IMR-90 (cell line): ENCODE results near the gene ZNF593. TPM values are rescaled to one million over a fixed set of nuclear protein-coding genes. Genes with fewer than 3 reads are reported as not detected.

ENCODE experiments used
- ATAC-seq: fragments of 200-7000 bp; cut with Tn5 transposase; 2 replicates; pipeline ENCODE4 v1.9.1; 2020; ENCODE audit warnings: low read depth, mild to moderate bottlenecking, moderate library complexity
- BruUV-seq: library from RNA; stranded (reverse); fragments of 400-500 nt; replicated peaks from 2 replicates; lab custom pipeline; 2021; lab: Mats Ljungman, UMichigan
- CTCF ChIA-PET: fragments of 300-600 bp; formaldehyde crosslinking; extraction: SDS; loops from one replicate; lab custom pipeline; 2021; ENCODE audit warnings: antibody characterized with exemption; lab: Yijun Ruan, JAX
- POLR2A ChIA-PET: fragments of 300-600 bp; sonication (Branson Sonifier 250); formaldehyde crosslinking; loops from one replicate; lab custom pipeline; 2022; ENCODE audit warnings: antibody characterized with exemption; ENCODE audit not compliant: unreplicated experiment; lab: Charles Lee
- DNase-seq: peaks from one replicate; pipeline ENCODE4 v3.0.0; 2013
- H2AFZ ChIP-seq: replicated peaks from 2 replicates; pipeline ENCODE3; 2013; ENCODE audit warnings: low read length, mild to moderate bottlenecking; ENCODE audit not compliant: poor library complexity
- H2AK5ac ChIP-seq: 2 replicates; pipeline ENCODE4 v1.6.1; 2013; ENCODE audit warnings: low read depth, low read length, inconsistent platforms
- H2AK9ac ChIP-seq: replicated peaks from 2 replicates; pipeline ENCODE3; 2013; ENCODE audit warnings: mild to moderate bottlenecking, low read depth, low read length, moderate library complexity; ENCODE audit not compliant: poor library complexity
- H2BK120ac ChIP-seq: 2 replicates; pipeline ENCODE4 v1.6.1; 2013; ENCODE audit warnings: low read depth, low read length, inconsistent platforms
- H2BK15ac ChIP-seq: 3 replicates; pipeline ENCODE4 v1.6.1; 2013; ENCODE audit warnings: low read depth, low read length, inconsistent platforms
- H2BK20ac ChIP-seq: 2 replicates; pipeline ENCODE4 v1.6.1; 2013; ENCODE audit warnings: low read depth, mild to moderate bottlenecking, inconsistent platforms, low read length, moderate library complexity
- H2BK5ac ChIP-seq: 2 replicates; pipeline ENCODE4 v1.6.1; 2013; ENCODE audit warnings: mild to moderate bottlenecking, low read depth, low read length, inconsistent platforms; ENCODE audit not compliant: poor library complexity, severe bottlenecking
- H3K14ac ChIP-seq: replicated peaks from 2 replicates; pipeline ENCODE4 v1.6.1; 2013; ENCODE audit warnings: low read depth, low read length, inconsistent platforms
- H3K18ac ChIP-seq: 2 replicates; pipeline ENCODE4 v1.6.1; 2013; ENCODE audit warnings: low read depth, low read length, control low read depth
- H3K23ac ChIP-seq: 2 replicates; pipeline ENCODE4 v1.6.1; 2013; ENCODE audit warnings: low read depth, low read length, inconsistent platforms
- H3K27ac ChIP-seq: 2 replicates; pipeline ENCODE4 v1.5.1; 2013; ENCODE audit warnings: mild to moderate bottlenecking, control low read depth, low read length; ENCODE audit not compliant: insufficient read depth
- H3K27me3 ChIP-seq: 2 replicates; pipeline ENCODE4 v1.6.1; 2013; ENCODE audit warnings: low read length; ENCODE audit not compliant: control insufficient read depth, insufficient read depth
- H3K36me3 ChIP-seq: 2 replicates; pipeline ENCODE4 v1.6.1; 2013; ENCODE audit warnings: low read length, mixed read lengths; ENCODE audit not compliant: control insufficient read depth, insufficient read depth
- H3K4ac ChIP-seq: 2 replicates; pipeline ENCODE4 v1.6.1; 2013; ENCODE audit warnings: low read depth, low read length, inconsistent platforms
- H3K4me1 ChIP-seq: 2 replicates; pipeline ENCODE4 v1.6.1; 2013; ENCODE audit warnings: low read length, mixed read lengths; ENCODE audit not compliant: control insufficient read depth, insufficient read depth
- H3K4me2 ChIP-seq: 2 replicates; pipeline ENCODE4 v1.6.1; 2013; ENCODE audit warnings: low read depth, mild to moderate bottlenecking, control low read depth, low read length, moderate library complexity
- H3K4me3 ChIP-seq: 2 replicates; pipeline ENCODE4 v1.5.1; 2013; ENCODE audit warnings: low read depth, mild to moderate bottlenecking, control low read depth, low read length, moderate library complexity; ENCODE audit not compliant: insufficient read depth
- H3K56ac ChIP-seq: 2 replicates; pipeline ENCODE4 v1.6.1; 2013; ENCODE audit warnings: low read length, inconsistent platforms; ENCODE audit not compliant: insufficient read depth; ENCODE audit errors: extremely low read depth
- H3K79me1 ChIP-seq, 2 experiments: 2 replicates each; pipeline ENCODE4 v1.6.1; 2013; ENCODE audit warnings: low read length in 2 of 2, inconsistent platforms in 1 of 2, low read depth in 1 of 2
- H3K9ac ChIP-seq: 2 replicates; pipeline ENCODE4 v1.6.1; 2013; ENCODE audit warnings: low read depth, low read length, control low read depth
- H3K9me1 ChIP-seq: 2 replicates; pipeline ENCODE4 v1.6.1; 2013; ENCODE audit warnings: low read length, inconsistent platforms; ENCODE audit not compliant: insufficient read depth
- H3K9me3 ChIP-seq: 2 replicates; pipeline ENCODE4 v1.6.1; 2013; ENCODE audit warnings: low read length; ENCODE audit not compliant: control insufficient read depth, insufficient read depth
- H4K20me1 ChIP-seq: 2 replicates; pipeline ENCODE4 v1.6.1; 2013; ENCODE audit warnings: low read length, inconsistent platforms; ENCODE audit not compliant: insufficient read depth
- H4K5ac ChIP-seq: 2 replicates; pipeline ENCODE4 v1.6.1; 2013; ENCODE audit warnings: mild to moderate bottlenecking, low read depth, low read length, control low read depth
- H4K8ac ChIP-seq, 2 experiments: 2 replicates each; pipeline ENCODE4 v1.6.1; 2013; ENCODE audit warnings: low read depth in 2 of 2, low read length in 2 of 2, control low read depth in 1 of 2, inconsistent platforms in 1 of 2
- H4K91ac ChIP-seq: 2 replicates; pipeline ENCODE4 v1.6.1; 2013; ENCODE audit warnings: low read depth, low read length, inconsistent platforms; ENCODE audit not compliant: insufficient read depth
- POLR2A ChIP-seq: IDR thresholded peaks from 2 replicates; pipeline ENCODE4 v1.6.1; 2012; ENCODE audit warnings: mild to moderate bottlenecking, low read depth, low read length
- SMC3 ChIP-seq: fragments of 150-350 bp; IDR thresholded peaks from 2 replicates; pipeline ENCODE4 v1.6.1; 2016; ENCODE audit warnings: low read depth, mild to moderate bottlenecking, antibody characterized with exemption, low read length, moderate library complexity
- USF2 ChIP-seq: fragments of 150-350 bp; IDR thresholded peaks from 2 replicates; pipeline ENCODE4 v1.6.1; 2017; ENCODE audit warnings: mild to moderate bottlenecking, antibody characterized with exemption, low read length, low read depth
- WGBS, 2 experiments: methylation state at CpG; one replicate each; pipeline versions ENCODE4 v1.1.5 to v1.1.7; 2013; ENCODE audit warnings: missing lambda C conversion rate in 2 of 2; ENCODE audit not compliant: insufficient read length in 1 of 2; ENCODE audit errors: extremely low coverage in 2 of 2; 5-methylcytosine and 5-hydroxymethylcytosine counted together
- dilution Hi-C: fragments of 300-500 bp; cut with HindIII; formaldehyde crosslinking; loops from one replicate; pipeline ENCODE4 v1.14.3; 2018; ENCODE audit warnings: low sequenced_read_pairs; ENCODE audit not compliant: unreplicated experiment
- in situ Hi-C: fragments of 300-500 bp; cut with MboI; formaldehyde crosslinking; loops from 3 replicates; pipeline ENCODE4 v1.14.3; 2019; ENCODE audit warnings: low sequenced_read_pairs, inconsistent platforms, mixed read lengths
- intact Hi-C: fragments of 100-400 bp; cut with micrococcal nuclease; formaldehyde crosslinking; loops from 2 replicates; pipeline ENCODE4 v1.10.0; 2022
- polyA plus RNA-seq, 3 experiments: library from polyadenylated mRNA; depleted of rRNA; stranded (reverse); fragments of >200 nt; gene quantifications; 2 replicates each; pipeline ENCODE4 v1.2.3, GENCODE V29; 2012; ENCODE audit warnings: low replicate concordance in 1 of 3
- total RNA-seq: library from RNA; depleted of rRNA; stranded (reverse); fragments of >200 nt; gene quantifications from 2 replicates; pipeline ENCODE4 v1.2.3, GENCODE V29; 2012

ZNF593 gene
- total and polyA plus RNA-seq, 2 of the 4 experiments (the other 2 are of a cell fraction), result 22.2 to 57.7 TPM

- DNase-seq (no peak), ATAC-seq (no peak)
- H3K9me1 ChIP-seq, result no peaks in the 10 kb centered on the region
- no peak overlapping the region for H2AK5ac ChIP-seq
- H3K4ac ChIP-seq, result no peak overlapping the region
- BruUV-seq, result no TSS peak
- no peaks in the 10 kb centered on the region for H4K20me1 ChIP-seq
- H3K9me3 ChIP-seq, result no peaks in the 10 kb centered on the region
- H3K27me3 ChIP-seq, result peaks cover 11% of the 10 kb centered on the region
- no peak overlapping the region for H3K56ac ChIP-seq
- in situ Hi-C loops, result no loop called here
- no peaks in the 10 kb centered on the region for H3K79me1 ChIP-seq
- no peak overlapping the region for H4K8ac ChIP-seq
- TF ChIP-seq USF2, result no peak
- TF ChIP-seq POLR2A, result no peak
- TF ChIP-seq SMC3, result no peak
- WGBS, 2 experiments, result 83% methylated on average over 1 of the region's 2 CpGs; no CpG with 5 or more reads in 1 of the 2 experiments
- H2BK20ac ChIP-seq, result no peak overlapping the region
- no peak overlapping the region for H3K23ac ChIP-seq
- no peak overlapping the region for H3K14ac ChIP-seq
- H2BK15ac ChIP-seq, result no peak overlapping the region
- CTCF ChIA-PET, result no interaction called here
- no peak overlapping the region for H3K9ac ChIP-seq
- H2BK5ac ChIP-seq, result no peak overlapping the region
- H2BK120ac ChIP-seq, result no peak overlapping the region
- dilution Hi-C loops, result no loop called here
- no peak overlapping the region for H3K4me3 ChIP-seq
- no peak overlapping the region for H4K5ac ChIP-seq
- H3K36me3 ChIP-seq, result no peaks in the 10 kb centered on the region
- no peak overlapping the region for H2AFZ ChIP-seq
- H3K27ac ChIP-seq, result no peak overlapping the region
- H3K18ac ChIP-seq, result no peak overlapping the region
- intact Hi-C loops, result no loop called here
- H4K91ac ChIP-seq, result no peak overlapping the region
- H3K4me2 ChIP-seq, result no peak overlapping the region
- no peak overlapping the region for H2AK9ac ChIP-seq
- H3K4me1 ChIP-seq, result no peaks in the 10 kb centered on the region
- POLR2A ChIA-PET, result no interaction called here
Observed at GRCh38 chr1:26132834-26133167, 36.9 kb upstream of the ZNF593 start.
